Thyroid gland (tissue), 4 donors: ENCODE results near the gene COL21A1.

ENCODE experiments used
- POLR2A ChIP-seq, 2 donors: fragments of 450-650 bp; IDR thresholded peaks; one replicate each; pipeline ENCODE4 v1.6.1; 2017; ENCODE audit warnings: antibody characterized with exemption in 2 of 2, mild to moderate bottlenecking in 2 of 2, moderate library complexity in 1 of 2
- TF ChIP-seq, protein P1 (sequence below), 6 experiments: fragments of 200-600 bp in 3 of 6; fragments of 450-650 bp in 3 of 6; sonication (generic) in 3 of 6; IDR thresholded peaks; one replicate each; pipeline ENCODE4 v1.5.1; 2016 to 2019; ENCODE audit warnings: antibody characterized with exemption in 6 of 6, mild to moderate bottlenecking in 2 of 6, inconsistent platforms in 1 of 6, moderate library complexity in 1 of 6

DNA sequence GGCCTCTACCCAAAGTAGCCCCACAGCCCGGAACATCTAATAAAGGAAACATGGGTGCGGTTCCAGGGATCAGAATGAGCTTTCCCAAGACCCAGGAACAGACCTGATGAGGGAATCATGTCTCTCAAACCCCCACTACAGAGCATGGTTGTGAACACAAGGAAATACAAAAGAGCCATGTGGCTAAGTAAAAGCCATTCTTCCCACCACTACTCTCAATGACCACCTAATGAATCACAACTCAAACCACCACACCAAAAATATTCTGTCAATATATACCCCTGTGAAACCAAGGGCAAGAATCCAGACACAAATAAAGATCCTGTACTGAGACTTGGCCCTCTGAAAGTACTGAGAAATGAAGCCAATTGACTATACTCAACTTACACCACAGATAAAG is 20.9 kb upstream of the COL21A1 start:
- no peak for TF ChIP-seq POLR2A (IDR thresholded peaks at IDR 0.05)
- TF ChIP-seq, protein P1, sequence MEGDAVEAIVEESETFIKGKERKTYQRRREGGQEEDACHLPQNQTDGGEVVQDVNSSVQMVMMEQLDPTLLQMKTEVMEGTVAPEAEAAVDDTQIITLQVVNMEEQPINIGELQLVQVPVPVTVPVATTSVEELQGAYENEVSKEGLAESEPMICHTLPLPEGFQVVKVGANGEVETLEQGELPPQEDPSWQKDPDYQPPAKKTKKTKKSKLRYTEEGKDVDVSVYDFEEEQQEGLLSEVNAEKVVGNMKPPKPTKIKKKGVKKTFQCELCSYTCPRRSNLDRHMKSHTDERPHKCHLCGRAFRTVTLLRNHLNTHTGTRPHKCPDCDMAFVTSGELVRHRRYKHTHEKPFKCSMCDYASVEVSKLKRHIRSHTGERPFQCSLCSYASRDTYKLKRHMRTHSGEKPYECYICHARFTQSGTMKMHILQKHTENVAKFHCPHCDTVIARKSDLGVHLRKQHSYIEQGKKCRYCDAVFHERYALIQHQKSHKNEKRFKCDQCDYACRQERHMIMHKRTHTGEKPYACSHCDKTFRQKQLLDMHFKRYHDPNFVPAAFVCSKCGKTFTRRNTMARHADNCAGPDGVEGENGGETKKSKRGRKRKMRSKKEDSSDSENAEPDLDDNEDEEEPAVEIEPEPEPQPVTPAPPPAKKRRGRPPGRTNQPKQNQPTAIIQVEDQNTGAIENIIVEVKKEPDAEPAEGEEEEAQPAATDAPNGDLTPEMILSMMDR (IDR thresholded peaks at IDR 0.05): no peak
